Measurements from ENCODE around the gene LMBR1L.

The LMBR1L gene

GRCh38 chr12:49111206-49111605, 559 bp upstream of the LMBR1L start:
- DNase-seq (ENCODE audit: low read depth, low spot score) = no peak

DNA sequence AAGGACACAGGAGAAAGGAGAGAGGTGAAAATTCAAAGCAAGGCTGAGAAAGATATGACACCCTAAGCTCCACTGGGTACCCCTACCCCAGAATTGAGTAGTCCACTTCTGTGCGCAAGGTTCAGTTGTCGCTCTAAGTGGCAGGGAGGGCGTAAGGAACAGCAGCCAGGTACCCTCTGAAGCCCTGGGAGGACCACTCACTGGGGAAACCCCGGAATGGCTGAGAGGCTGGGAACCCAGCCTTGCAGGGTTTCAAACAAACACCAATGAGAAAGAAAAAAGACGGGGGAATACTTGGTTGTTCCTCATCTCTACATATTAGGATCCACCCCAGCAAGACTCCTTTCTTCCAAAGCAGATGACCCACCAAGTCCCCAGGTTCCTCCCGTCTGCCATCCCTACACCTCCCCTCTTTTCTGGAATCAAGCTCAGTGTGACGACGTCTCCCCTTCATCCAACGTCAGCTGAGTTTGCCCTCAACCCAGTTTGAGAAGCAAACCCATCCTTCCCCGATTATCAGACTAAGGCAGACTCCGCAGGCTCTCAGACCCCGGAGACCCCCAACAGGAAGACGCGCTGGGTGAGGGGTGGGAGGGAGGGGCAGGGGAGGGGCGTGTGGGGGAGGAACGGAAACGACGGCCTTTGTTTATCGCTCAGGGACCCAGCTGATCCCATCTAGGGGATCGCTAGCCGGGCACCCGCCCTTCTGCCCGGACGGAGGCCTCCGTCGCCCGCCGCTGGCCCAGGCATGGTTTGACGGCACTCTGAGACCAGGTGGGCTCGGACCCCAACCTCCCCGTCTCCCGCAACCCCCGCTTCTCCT, 795 bp downstream of the LMBR1L start:
- DNase-seq (ENCODE audit: low read depth, low spot score) = peak; percentile 46

- no peak for DNase-seq (ENCODE audit: low read depth, low spot score)
These were observed 1.7 kb downstream of the LMBR1L start for GRCh38 chr12:49108958-49109404.

DNA sequence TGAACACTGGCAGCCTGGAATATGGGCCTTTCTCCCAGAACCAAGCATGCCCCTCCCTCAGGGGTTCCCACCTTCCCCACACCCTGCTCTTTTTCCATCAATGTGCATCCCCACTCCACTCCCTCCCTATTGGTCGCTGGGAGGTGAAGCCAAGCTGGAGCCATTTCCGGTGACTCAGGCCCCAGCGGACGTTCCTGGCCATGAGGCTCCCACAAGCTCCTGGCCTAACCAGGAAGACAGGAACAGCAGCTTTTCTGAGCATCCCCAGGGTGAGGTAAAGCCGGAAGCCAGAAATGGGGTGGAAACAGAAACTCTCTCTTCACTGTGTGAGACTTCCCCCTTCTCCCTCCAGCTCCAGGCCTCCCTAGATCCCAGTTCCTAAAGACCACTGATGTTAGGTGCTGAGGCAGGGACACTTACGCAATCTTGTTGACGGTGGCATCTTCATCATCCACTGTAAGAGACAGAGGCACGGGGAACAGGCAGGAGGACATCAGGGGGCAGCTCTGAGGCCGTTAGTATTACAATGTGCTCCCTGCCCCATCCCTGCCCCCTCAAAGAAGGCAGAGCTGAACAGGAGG, 5.1 kb downstream of the LMBR1L start:
- no peak for DNase-seq (ENCODE audit: low read depth, low spot score)

DNA sequence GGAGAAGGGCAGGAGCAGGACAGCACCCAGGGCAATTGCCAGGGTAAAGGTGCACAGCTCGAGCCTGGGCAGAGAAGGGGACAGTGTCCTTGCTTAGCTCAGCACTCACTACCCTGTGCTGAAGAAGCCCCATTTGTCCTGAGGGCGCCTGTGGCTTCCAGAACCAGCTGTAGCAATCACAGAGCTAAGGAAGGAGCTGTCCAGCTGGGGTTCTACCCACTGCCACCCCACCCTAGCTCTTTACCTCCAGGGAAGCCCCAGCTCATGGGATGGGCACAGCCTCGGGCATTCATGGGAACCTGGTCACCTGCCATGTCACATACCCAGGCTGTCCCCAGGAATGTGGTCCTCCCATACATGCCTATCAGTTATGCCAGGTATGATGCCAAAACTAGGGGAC, 5.8 kb downstream of the LMBR1L start:
- no peak for DNase-seq (ENCODE audit: low read depth, low spot score)

GRCh38 chr12:49100380-49100779, 10.3 kb downstream of the LMBR1L start:
- DNase-seq (ENCODE audit: low read depth, low spot score) = no peak

GRCh38 chr12:49098703-49099102, 11.9 kb downstream of the LMBR1L start:
- DNase-seq (ENCODE audit: low read depth, low spot score) = no peak

DNA sequence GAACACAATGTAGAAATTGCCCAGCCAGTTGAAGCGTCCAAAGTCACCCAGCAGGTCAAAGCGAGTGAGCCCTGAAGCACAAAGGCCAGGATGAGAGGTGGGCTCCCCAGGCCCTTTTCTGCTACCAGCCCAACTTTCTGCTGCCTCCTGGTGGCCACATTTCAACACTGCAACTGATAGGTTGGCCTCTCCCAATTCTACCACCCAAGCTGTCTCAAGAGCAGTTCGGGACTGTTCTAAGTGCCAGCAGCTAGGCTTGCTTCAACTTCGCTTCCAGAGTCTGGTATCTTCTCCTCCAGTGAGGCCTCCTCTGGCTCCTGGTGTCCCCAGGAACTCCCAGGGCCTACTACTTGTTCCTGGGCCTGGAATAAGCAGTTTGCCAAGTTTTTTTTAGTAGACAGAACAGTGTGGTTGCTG, 12.6 kb downstream of the LMBR1L start:
- peak; percentile 70 for DNase-seq (ENCODE audit: low read depth, low spot score)

DNA sequence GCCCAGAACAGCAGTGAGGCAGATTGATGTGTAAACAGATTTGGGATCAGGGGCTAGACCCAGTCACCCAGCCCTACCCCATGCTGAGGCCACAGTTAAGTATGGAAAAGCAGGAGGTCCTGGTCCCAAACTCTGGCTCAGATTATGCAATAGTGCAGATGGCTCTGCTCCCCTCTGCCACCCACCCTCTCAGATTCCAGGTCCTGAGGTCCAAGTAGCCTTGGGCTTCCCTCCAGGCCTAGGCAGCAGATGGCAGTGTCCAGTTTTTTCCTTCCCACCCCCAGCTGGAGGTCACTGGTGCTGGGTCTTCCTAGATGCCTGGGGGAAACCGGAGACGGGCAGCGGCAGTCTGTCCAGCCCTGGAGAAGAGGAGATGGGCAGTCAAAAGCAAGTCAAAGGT, 13.3 kb downstream of the LMBR1L start:
- DNase-seq (ENCODE audit: low read depth, low spot score) = no peak

GRCh38 chr12:49094975-49095365, 15.7 kb downstream of the LMBR1L start:
- no peak for DNase-seq (ENCODE audit: low read depth, low spot score)

GRCh38 chr12:49094160-49094974, 16.3 kb downstream of the LMBR1L start, which contains the start of gene DHH:
Gene DHH, minus strand, starts transcription at chr12:49094801. Its CDS starts 289 bp downstream, at chr12:49094512.
- peak; percentile 50 for DNase-seq (ENCODE audit: low read depth, low spot score)

GRCh38 chr12:49093792-49094159, 16.9 kb downstream of the LMBR1L start:
- peak; percentile 21 for DNase-seq (ENCODE audit: low read depth, low spot score)

DNA sequence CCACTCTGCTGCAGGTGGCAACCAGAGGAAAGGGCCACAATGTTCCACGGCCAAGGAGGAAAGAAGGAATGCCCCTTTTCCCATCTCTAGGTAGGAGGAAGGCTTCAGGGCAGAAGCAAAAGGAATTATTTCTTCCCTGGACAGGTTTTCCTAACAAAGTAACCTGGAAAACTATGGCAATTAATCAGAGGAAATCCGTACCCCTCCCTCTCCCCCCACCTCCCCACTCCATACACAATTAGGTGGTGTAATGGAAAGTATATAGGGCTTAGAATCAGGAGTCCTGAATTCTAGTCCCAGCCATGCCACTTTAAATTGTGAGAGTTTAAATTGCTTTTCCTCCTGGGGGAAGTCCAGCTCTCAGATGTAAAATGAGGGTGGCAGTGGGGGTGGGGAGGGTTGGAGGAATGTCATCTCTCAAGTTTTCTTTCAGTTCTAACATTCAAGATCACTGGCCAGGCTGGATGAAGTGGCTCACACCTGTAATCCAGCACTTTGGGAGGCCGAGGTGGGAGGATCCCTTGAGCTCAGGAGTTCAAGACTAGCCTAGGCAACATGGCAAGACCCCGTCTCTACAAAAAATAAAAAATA, 17.7 kb downstream of the LMBR1L start:
- DNase-seq (ENCODE audit: low read depth, low spot score) = no peak

- peak; percentile 69 for DNase-seq (ENCODE audit: low read depth, low spot score)
These were observed 18.4 kb downstream of the LMBR1L start for GRCh38 chr12:49092086-49092815.

GRCh38 chr12:49091836-49092085, 18.9 kb downstream of the LMBR1L start:
- DNase-seq (ENCODE audit: low read depth, low spot score) = no peak

DNA sequence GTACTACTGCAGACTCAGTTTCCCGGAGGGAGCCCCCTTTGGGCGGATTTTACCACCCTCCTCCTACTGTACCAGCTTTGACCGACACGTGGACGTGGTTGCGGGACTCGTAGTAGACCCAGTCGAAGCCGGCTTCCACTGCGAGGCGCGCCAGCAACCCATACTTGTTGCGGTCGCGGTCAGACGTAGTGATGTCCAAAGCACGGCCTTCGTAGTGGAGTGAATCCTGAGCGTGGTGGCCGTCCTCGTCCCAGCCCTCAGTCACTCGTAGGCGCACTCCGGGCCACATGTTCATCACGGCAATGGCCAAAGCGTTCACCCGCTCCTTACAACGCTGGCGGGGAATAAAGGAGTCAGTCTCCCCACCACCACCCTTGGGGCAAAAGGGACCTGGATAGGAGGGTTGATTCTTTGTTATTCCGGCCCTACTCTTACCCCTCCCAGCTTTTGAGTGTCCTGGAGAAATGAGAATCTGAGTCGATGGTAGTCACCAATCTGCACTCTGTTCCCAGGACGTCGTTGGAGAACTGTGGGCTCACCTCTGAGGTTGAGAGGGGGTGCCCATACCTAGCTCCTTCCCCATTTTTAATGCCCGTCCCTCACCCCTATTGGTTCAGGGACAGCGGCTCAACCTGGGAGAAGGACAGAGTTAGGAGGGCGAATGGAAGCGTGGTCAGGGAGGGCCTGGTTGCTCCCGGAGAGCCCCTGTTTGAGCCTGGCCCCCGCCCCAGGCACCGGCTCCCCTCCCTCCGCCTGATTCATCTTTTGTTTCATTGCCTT, 19.4 kb downstream of the LMBR1L start:
- peak; percentile 29 for DNase-seq (ENCODE audit: low read depth, low spot score)

DNA sequence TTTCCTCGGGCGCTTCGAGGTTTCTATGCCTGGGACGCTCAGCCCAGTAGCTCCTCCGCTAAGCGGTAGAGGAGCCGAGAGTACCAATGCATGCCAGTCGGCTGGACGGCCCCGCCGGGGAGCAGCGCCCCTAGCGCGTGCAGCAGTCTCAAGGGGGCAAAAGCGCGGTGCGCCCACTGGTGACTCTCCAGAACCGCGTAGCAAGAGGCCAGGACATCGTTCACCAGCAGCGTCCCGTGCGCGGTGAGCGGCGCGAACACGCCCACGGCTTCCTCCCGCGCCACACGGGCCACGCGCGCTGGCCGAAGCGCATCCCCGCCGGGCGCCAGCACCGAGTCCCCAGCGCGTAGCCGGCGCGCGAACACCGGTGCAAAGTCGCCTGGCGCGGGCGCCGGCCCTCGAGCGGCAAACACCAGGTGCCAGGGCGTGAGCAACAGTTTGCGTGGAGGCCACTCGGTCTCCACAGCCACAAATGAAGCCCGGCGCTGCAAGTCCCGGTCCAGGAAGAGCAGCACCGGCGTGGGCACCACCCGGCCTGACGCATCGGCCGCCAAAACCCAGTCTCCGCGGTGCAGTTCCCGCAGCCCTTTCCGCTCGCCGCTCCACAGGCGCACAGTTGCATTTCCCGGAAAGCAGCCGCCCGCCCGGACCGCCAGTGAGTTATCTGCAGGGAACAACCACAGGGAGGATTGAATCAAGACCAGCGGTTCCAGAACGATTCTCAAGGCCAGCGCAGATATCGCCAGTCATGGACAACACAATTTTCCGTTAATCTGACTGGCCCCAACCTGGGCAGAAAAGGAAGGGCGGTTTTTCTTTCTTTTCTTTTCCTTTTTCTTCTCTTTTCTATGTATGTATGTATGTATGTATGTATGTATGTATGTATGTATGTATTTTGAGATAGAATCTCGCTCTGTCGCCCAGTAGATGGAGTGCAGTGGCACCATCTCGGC, 20.6 kb downstream of the LMBR1L start:
- peak; percentile 66 for DNase-seq (ENCODE audit: low read depth, low spot score)

GRCh38 chr12:49088932-49089330, 21.7 kb downstream of the LMBR1L start:
- no peak for DNase-seq (ENCODE audit: low read depth, low spot score)

DNA sequence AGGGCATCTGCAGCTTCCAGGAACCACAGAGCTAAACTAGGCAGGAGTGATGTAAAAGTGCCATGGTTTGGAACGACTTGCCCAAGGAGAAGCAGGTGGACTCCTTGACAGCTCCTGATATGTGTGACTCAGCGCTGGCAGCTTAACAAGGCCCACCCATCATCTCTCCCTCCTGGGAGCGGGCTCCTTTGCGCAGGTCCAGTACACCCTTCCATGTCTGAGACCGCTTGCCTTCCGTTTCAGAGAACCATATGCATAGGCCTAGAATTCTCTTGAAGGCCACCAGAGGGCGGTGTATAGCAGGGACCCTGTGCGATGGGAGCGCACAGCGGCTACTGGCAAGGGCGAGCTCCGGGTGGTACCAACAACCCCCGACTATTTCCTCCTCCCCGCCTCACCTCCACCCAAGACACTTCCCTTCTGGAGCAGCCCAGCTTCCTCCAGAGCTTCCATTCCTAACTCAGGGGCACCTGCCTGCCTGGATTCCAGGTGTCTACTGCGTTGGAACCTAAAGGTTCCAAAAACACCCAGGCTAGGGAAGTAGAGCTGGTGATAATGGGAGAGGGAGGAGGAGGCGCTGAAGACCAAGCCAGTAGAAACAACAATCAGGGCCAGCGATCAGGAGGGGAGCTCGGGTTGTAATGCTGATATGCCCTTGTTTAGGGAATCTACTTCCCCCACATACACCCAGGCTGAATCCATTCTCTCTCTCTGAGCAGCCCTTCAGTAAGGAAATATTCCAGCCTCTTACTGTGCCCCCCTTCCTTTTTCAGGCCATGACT, 22.3 kb downstream of the LMBR1L start:
- DNase-seq (ENCODE audit: low read depth, low spot score) = peak; percentile 95

All from astrocyte of the hippocampus (primary cell).